H9 (cell line): Measurements from ENCODE around the gene SLC35B4. TPM values are rescaled to one million over a fixed set of nuclear protein-coding genes. Genes with fewer than 3 reads are reported as not detected.

Source experiments
- DNase-seq: peaks from one replicate; pipeline ENCODE4 v3.0.0-alpha.2; 2017
- H2AFZ ChIP-seq: one replicate; pipeline ENCODE4 v1.6.1; 2013; ENCODE audit warnings: mild to moderate bottlenecking, low read length, control low read depth, moderate library complexity
- H2AK5ac ChIP-seq: 2 replicates; pipeline ENCODE4 v1.6.1; 2013; ENCODE audit warnings: low read length, control low read depth, mixed read lengths; ENCODE audit not compliant: insufficient read length
- H2BK120ac ChIP-seq: one replicate; pipeline ENCODE4 v1.6.1; 2013; ENCODE audit warnings: low read depth, mild to moderate bottlenecking, low read length, control low read depth, inconsistent platforms; ENCODE audit not compliant: poor library complexity, severe bottlenecking
- H2BK12ac ChIP-seq: 2 replicates; pipeline ENCODE4 v1.6.1; 2013; ENCODE audit warnings: low read length, control low read depth, mixed read lengths, low read depth; ENCODE audit not compliant: insufficient read length
- H2BK15ac ChIP-seq: 2 replicates; pipeline ENCODE4 v1.6.1; 2013; ENCODE audit warnings: low read depth, low read length, control low read depth
- H2BK20ac ChIP-seq: one replicate; pipeline ENCODE4 v1.6.1; 2013; ENCODE audit warnings: low read depth, mild to moderate bottlenecking, low read length, control low read depth, inconsistent platforms; ENCODE audit not compliant: poor library complexity, severe bottlenecking
- H2BK5ac ChIP-seq: 2 replicates; pipeline ENCODE4 v1.6.1; 2013; ENCODE audit warnings: low read length, control low read depth, mixed read lengths; ENCODE audit not compliant: insufficient read length
- H3K14ac ChIP-seq: 2 replicates; pipeline ENCODE4 v1.6.1; 2013; ENCODE audit warnings: low read length, control low read depth; ENCODE audit not compliant: insufficient read depth
- H3K18ac ChIP-seq: 2 replicates; pipeline ENCODE4 v1.6.1; 2013; ENCODE audit warnings: low read depth, mild to moderate bottlenecking, mixed read lengths, low read length, control low read depth; ENCODE audit not compliant: insufficient read length
- H3K23ac ChIP-seq: 2 replicates; pipeline ENCODE4 v1.6.1; 2013; ENCODE audit warnings: low read length, control low read depth, mixed read lengths, low read depth; ENCODE audit not compliant: insufficient read length
- H3K23me2 ChIP-seq: 2 replicates; pipeline ENCODE4 v1.6.1; 2013; ENCODE audit warnings: low read depth, mild to moderate bottlenecking, mixed read lengths, low read length, control low read depth; ENCODE audit not compliant: insufficient read length, poor library complexity, severe bottlenecking
- H3K27ac ChIP-seq: 2 replicates; pipeline ENCODE4 v1.5.1; 2013; ENCODE audit warnings: low read length, control low read depth, mixed read lengths, low read depth; ENCODE audit not compliant: insufficient read length
- H3K27me3 ChIP-seq: 2 replicates; pipeline ENCODE4 v1.6.1; 2013; ENCODE audit warnings: low read length, control low read depth, inconsistent platforms; ENCODE audit not compliant: insufficient read depth
- H3K4ac ChIP-seq: 2 replicates; pipeline ENCODE4 v1.6.1; 2013; ENCODE audit warnings: low read depth, mild to moderate bottlenecking, control low read depth, inconsistent platforms, low read length, moderate library complexity
- H3K4me1 ChIP-seq: 2 replicates; pipeline ENCODE4 v1.6.1; 2013; ENCODE audit warnings: low read length, control low read depth, inconsistent platforms; ENCODE audit not compliant: insufficient read depth
- H3K4me2 ChIP-seq: 2 replicates; pipeline ENCODE4 v1.6.1; 2013; ENCODE audit warnings: low read length, control low read depth, mixed read lengths; ENCODE audit not compliant: insufficient read length, insufficient read depth
- H3K56ac ChIP-seq: 2 replicates; pipeline ENCODE4 v1.6.1; 2013; ENCODE audit warnings: low read depth, mild to moderate bottlenecking, mixed read lengths, low read length, control low read depth; ENCODE audit not compliant: insufficient read length
- H3K79me1 ChIP-seq: 2 replicates; pipeline ENCODE4 v1.6.1; 2013; ENCODE audit warnings: low read depth, mild to moderate bottlenecking, moderate library complexity, low read length, control low read depth, inconsistent platforms; ENCODE audit not compliant: insufficient read depth, poor library complexity, severe bottlenecking
- H3K79me2 ChIP-seq: 2 replicates; pipeline ENCODE4 v1.6.1; 2013; ENCODE audit warnings: low read length, control low read depth, inconsistent platforms; ENCODE audit not compliant: insufficient read depth
- H3K9ac ChIP-seq: 2 replicates; pipeline ENCODE4 v1.6.1; 2013; ENCODE audit warnings: low read length, control low read depth, mixed read lengths; ENCODE audit not compliant: insufficient read length; ENCODE audit errors: extremely low read depth
- H3K9me3 ChIP-seq: one replicate; pipeline ENCODE4 v1.6.1; 2013; ENCODE audit warnings: low read depth, low read length, inconsistent platforms; ENCODE audit not compliant: control insufficient read depth
- H3T11ph ChIP-seq: one replicate; pipeline ENCODE4 v1.6.1; 2013; ENCODE audit warnings: mild to moderate bottlenecking, low read length, control low read depth, inconsistent platforms
- H4K20me1 ChIP-seq: one replicate; pipeline ENCODE4 v1.6.1; 2013; ENCODE audit not compliant: control insufficient read depth, insufficient read length, insufficient read depth
- H4K5ac ChIP-seq: 2 replicates; pipeline ENCODE4 v1.6.1; 2013; ENCODE audit warnings: low read depth, mild to moderate bottlenecking, mixed read lengths, low read length, control low read depth; ENCODE audit not compliant: insufficient read length
- H4K8ac ChIP-seq: replicated peaks from 2 replicates; pipeline ENCODE4 v1.6.1; 2013; ENCODE audit warnings: low read length, control low read depth, mixed read lengths, low read depth; ENCODE audit not compliant: insufficient read length
- H4K91ac ChIP-seq: 2 replicates; pipeline ENCODE4 v1.6.1; 2013; ENCODE audit warnings: low read depth, mild to moderate bottlenecking, moderate library complexity, mixed read lengths, low read length, control low read depth; ENCODE audit not compliant: insufficient read length
- H3K27ac Mint-ChIP-seq, 3 experiments: 2 replicates in 2 of 3; 3 replicates in 1 of 3; pipeline ENCODE4 v1.8.0; 2020 to 2021; ENCODE audit warnings: mixed read lengths in 3 of 3, mild to moderate bottlenecking in 1 of 3, moderate library complexity in 1 of 3
- H3K27me3 Mint-ChIP-seq: 2 replicates; pipeline ENCODE4 v1.8.0; 2021; ENCODE audit warnings: low read depth, mild to moderate bottlenecking, moderate library complexity, mixed read lengths
- H3K36me3 Mint-ChIP-seq, 3 experiments: 2 replicates in 2 of 3; 3 replicates in 1 of 3; pipeline ENCODE4 v1.8.0; 2020 to 2021; ENCODE audit warnings: low read depth in 3 of 3, mixed read lengths in 3 of 3; ENCODE audit not compliant: insufficient read depth in 1 of 3
- H3K4me1 Mint-ChIP-seq, 2 experiments: 2 replicates each; pipeline ENCODE4 v1.8.0; 2020; ENCODE audit warnings: mixed read lengths in 2 of 2
- H3K4me3 Mint-ChIP-seq, 2 experiments: 2 replicates in 1 of 2; 3 replicates in 1 of 2; pipeline ENCODE4 v1.8.0; 2020 to 2021; ENCODE audit warnings: mild to moderate bottlenecking in 2 of 2, mixed read lengths in 2 of 2, moderate library complexity in 1 of 2
- H3K9me3 Mint-ChIP-seq, 2 experiments: 2 replicates in 1 of 2; 3 replicates in 1 of 2; pipeline ENCODE4 v1.8.0; 2020; ENCODE audit warnings: mild to moderate bottlenecking in 2 of 2, mixed read lengths in 2 of 2, moderate library complexity in 1 of 2
- CTCF ChIP-seq: fragments of 200-600 bp; sonication (generic); conservative IDR thresholded peaks from 3 replicates; pipeline ENCODE4 v1.8.0; 2021; ENCODE audit warnings: antibody characterized with exemption, mild to moderate bottlenecking
- WGBS: extraction: QIAGEN DNeasy Blood & Tissue Kit; methylation state at CpG from one replicate; pipeline ENCODE4 v1.1.7; 2013; ENCODE audit warnings: missing lambda C conversion rate, low lambda C conversion rate, mixed read lengths; ENCODE audit not compliant: insufficient read length; ENCODE audit errors: extremely low coverage; 5-methylcytosine and 5-hydroxymethylcytosine counted together
- total RNA-seq: library from RNA; stranded (reverse); gene quantifications from 2 replicates; pipeline ENCODE4 v1.2.1, GENCODE V29; 2021

The SLC35B4 gene
- total RNA-seq, 1 experiment from 2014 or later = 33.4 TPM

GRCh38 chr7:134245253-134245652, 71.5 kb downstream of the SLC35B4 start:
- Histone ChIP-seq H4K8ac (no peak overlapping the region), H3K4me2 (no peak overlapping the region)
- H3K27ac Mint-ChIP-seq = no peak overlapping the region

More at GRCh38 chr7:134245253-134245652, 71.5 kb downstream of the SLC35B4 start:
- Histone ChIP-seq H3K9ac (no peak overlapping the region), H3K23me2 (no peaks in the 10 kb centered on the region), H3K9me3 (no peaks in the 10 kb centered on the region), H3K79me2 (no peaks in the 10 kb centered on the region), H3K18ac (no peak overlapping the region), H3K27ac (no peak overlapping the region), H2AFZ (no peak overlapping the region), H3K56ac (no peak overlapping the region), H2BK20ac (no peak overlapping the region), H2BK5ac (no peak overlapping the region), H4K20me1 (no peaks in the 10 kb centered on the region), H2BK15ac (no peak overlapping the region), H3K4me1 (no peaks in the 10 kb centered on the region), H3T11ph (no peak overlapping the region), H3K27me3 (no peaks in the 10 kb centered on the region), H3K23ac (no peak overlapping the region), H4K91ac (no peak overlapping the region), H2BK12ac (no peak overlapping the region), H3K79me1 (no peaks in the 10 kb centered on the region), H3K14ac (no peak overlapping the region), H4K5ac (no peak overlapping the region), H2BK120ac (no peak overlapping the region), H2AK5ac (no peak overlapping the region), H3K4ac (no peak overlapping the region)
- no CpG with 5 or more reads among the region's 2 CpGs for WGBS
- Mint-ChIP-seq H3K27me3 (peaks cover 3% of the 10 kb centered on the region), H3K9me3 (peaks cover 23 to 27% of the 10 kb centered on the region in 2 experiments), H3K4me1 (no peaks in the 10 kb centered on the region; a peak in 1 of 4 replicates), H3K4me3 (no peak overlapping the region), H3K36me3 (peaks cover 5 to 12% (median 8%) of the 10 kb centered on the region in 3 experiments)
- DNase-seq = no peak
- TF ChIP-seq CTCF = no peak

Other genes starting within 250 kb of the SLC35B4 start
- 1.5 and 1.8 TPM in 2 replicates for gene LRGUK, start 189.6 kb downstream of the SLC35B4 start, total RNA-seq
- 166 and 171 TPM in 2 replicates for gene AKR1B1, start 142.2 kb upstream of the SLC35B4 start, total RNA-seq
- gene AKR1B10, start 210.6 kb upstream of the SLC35B4 start, total RNA-seq = not detected in 2 replicates
- gene AKR1B15, start 232.2 kb upstream of the SLC35B4 start, total RNA-seq = not detected in 2 replicates